H4 (cell line): ENCODE data around the gene MLLT1. TPM values are rescaled to one million over a fixed set of nuclear protein-coding genes. Genes with fewer than 3 reads are reported as not detected.
"Not testable (repeated sequence)": the region's sequence is repeated elsewhere in the genome, so short reads cannot be mapped to it uniquely, and the experiment has no call there.

Experiments
- DNase-seq: peaks from one replicate; pipeline ENCODE4 v3.0.0-alpha.2; 2015; ENCODE audit warnings: low spot score
- total RNA-seq: library from RNA; depleted of rRNA; stranded (reverse); fragments of >200 nt; shearing (Covaris generic); gene quantifications from 2 replicates; pipeline ENCODE4 v1.2.3, GENCODE V29; 2014; rRNA removed

The MLLT1 gene
- total RNA-seq, result 8.1 and 9.6 TPM in 2 replicates

GRCh38 chr19:6279931-6280591 lies at the start of gene MLLT1:
Gene MLLT1 (minus strand): TSS chr19:6279975. CDS start chr19:6279784, 191 bp downstream.
- peak; percentile 93 for DNase-seq

GRCh38 chr19:6326815-6327214 lies 47.0 kb upstream of the MLLT1 start:
- DNase-seq, result no peak

- no peak for DNase-seq
These were observed 45.8 kb upstream of the MLLT1 start for GRCh38 chr19:6325614-6326013.

GRCh38 chr19:6324757-6325156 lies 45.0 kb upstream of the MLLT1 start:
- DNase-seq, result no peak

- no peak for DNase-seq
These were observed 42.5 kb upstream of the MLLT1 start for GRCh38 chr19:6322284-6322683.

- DNase-seq, result no peak
These were observed 39.6 kb upstream of the MLLT1 start for GRCh38 chr19:6319376-6319775.

- no peak for DNase-seq
These were observed 39.0 kb upstream of the MLLT1 start for GRCh38 chr19:6318772-6319171.

GRCh38 chr19:6315646-6316045 lies 35.9 kb upstream of the MLLT1 start:
- DNase-seq, result not testable (repeated sequence)

GRCh38 chr19:6313398-6313969 lies 33.7 kb upstream of the MLLT1 start:
- DNase-seq, result no peak

- DNase-seq, result no peak
These were observed 32.2 kb upstream of the MLLT1 start for GRCh38 chr19:6312018-6312417.

- no peak for DNase-seq
These were observed 18.6 kb upstream of the MLLT1 start for GRCh38 chr19:6298413-6298812.

- no peak for DNase-seq
These were observed 17.4 kb upstream of the MLLT1 start for GRCh38 chr19:6297202-6297601.

GRCh38 chr19:6292006-6292405 lies 12.2 kb upstream of the MLLT1 start:
- DNase-seq, result no peak

GRCh38 chr19:6288737-6289136 lies 9.0 kb upstream of the MLLT1 start:
- no peak for DNase-seq

GRCh38 chr19:6287269-6287885 lies 7.6 kb upstream of the MLLT1 start:
- no peak for DNase-seq

GRCh38 chr19:6286676-6287075 lies 6.9 kb upstream of the MLLT1 start:
- no peak for DNase-seq

GRCh38 chr19:6282393-6282792 lies 2.6 kb upstream of the MLLT1 start:
- DNase-seq, result not testable (repeated sequence)

- DNase-seq, result no peak
These were observed 200 bp downstream of the MLLT1 start for GRCh38 chr19:6279620-6279930.

- no peak for DNase-seq
These were observed 795 bp downstream of the MLLT1 start for GRCh38 chr19:6278740-6279619.

- no peak for DNase-seq
These were observed 1.7 kb downstream of the MLLT1 start for GRCh38 chr19:6278051-6278450.

- DNase-seq, result peak; percentile 56
These were observed 3.3 kb downstream of the MLLT1 start for GRCh38 chr19:6276447-6276846.

GRCh38 chr19:6275170-6275744 lies 4.5 kb downstream of the MLLT1 start:
- no peak for DNase-seq
